GM18505 (cell line): Measurements from ENCODE around the gene OXTR.

Experiments used
- ATAC-seq: cut with Tn5 transposase; IDR thresholded peaks from one replicate; pipeline ENCODE4 v1.9.1; 2021; ENCODE audit not compliant: unreplicated experiment
- POLR2A ChIP-seq: IDR thresholded peaks from 4 replicates; pipeline ENCODE4 v1.6.1; 2011; ENCODE audit warnings: borderline replicate concordance; ENCODE audit not compliant: insufficient read depth, insufficient read length; ENCODE audit errors: extremely low read depth

Gene OXTR

GRCh38 chr3:8705575-8705974 is 63.8 kb downstream of the OXTR start:
- ATAC-seq = no peak

GRCh38 chr3:8702560-8702959 is 66.9 kb downstream of the OXTR start:
- no peak for ATAC-seq
- no peak for TF ChIP-seq POLR2A

More at GRCh38 chr3:8705575-8705974, 63.8 kb downstream of the OXTR start:
- TF ChIP-seq POLR2A = no peak
